ENCODE data around the gene SMAP1. TPM values are rescaled to one million over a fixed set of nuclear protein-coding genes. Genes with fewer than 3 reads are reported as not detected.

Gene SMAP1
- total and polyA plus RNA-seq, 11 donors: 10.9 to 35.1 (median 29.9) TPM

GRCh38 chr6:70821751-70822150 is 154.1 kb downstream of the SMAP1 start:
- no peak for TF ChIP-seq POLR2A (IDR thresholded peaks at IDR 0.05)
- TF ChIP-seq CTCF (IDR thresholded peaks at IDR 0.05): no peak
- Histone ChIP-seq H3K9me3 (peaks cover 0 to 9% (median 0%) of the 10 kb centered on the region in 12 donors), H3K36me3 (no peaks in the 10 kb centered on the region), H3K27me3 (no peaks in the 10 kb centered on the region), H3K4me3 (no peak overlapping the region), H3K4me1 (peaks cover 0 to 4% (median 0%) of the 10 kb centered on the region in 12 donors), H3K27ac (no peak overlapping the region)
- WGBS, 4 donors: 96 to 99% (median 97%) methylated on average over 2 of the region's 2 CpGs
- ATAC-seq: no peak
- intact Hi-C loops (cut with DNase I): no loop called here
- DNase-seq: no peak

- WGBS, 4 donors: 86 to 96% (median 94%) methylated on average over 1 of the region's 1 CpG
- TF ChIP-seq CTCF (IDR thresholded peaks at IDR 0.05): no peak
Measured at GRCh38 chr6:70823651-70824050, 156.0 kb downstream of the SMAP1 start.

GRCh38 chr6:70831427-70831826 is 163.7 kb downstream of the SMAP1 start:
- Histone ChIP-seq H3K36me3 (no peaks in the 10 kb centered on the region), H3K9me3 (peaks cover 0 to 8% (median 0%) of the 10 kb centered on the region in 12 donors), H3K27ac (no peak overlapping the region), H3K4me3 (no peak overlapping the region), H3K4me1 (peaks cover 0 to 6% (median 0%) of the 10 kb centered on the region in 12 donors), H3K27me3 (no peaks in the 10 kb centered on the region)
- ATAC-seq: no peak
- DNase-seq: no peak
- intact Hi-C loops (cut with DNase I): no loop called here
- no peak for TF ChIP-seq CTCF (IDR thresholded peaks at IDR 0.05)
- no peak for TF ChIP-seq POLR2A (IDR thresholded peaks at IDR 0.05)
- 93 to 100% (median 98%) methylated on average over 3 of the region's 3 CpGs for WGBS, 4 donors

More at GRCh38 chr6:70823651-70824050, 156.0 kb downstream of the SMAP1 start:
- peaks cover 0 to 9% (median 0%) of the 10 kb centered on the region in 12 donors for H3K9me3 ChIP-seq
- no peak overlapping the region for H3K4me3 ChIP-seq
- H3K4me1 ChIP-seq: peaks cover 0 to 4% (median 0%) of the 10 kb centered on the region in 12 donors
- no peak overlapping the region for H3K27ac ChIP-seq
- no peaks in the 10 kb centered on the region for H3K27me3 ChIP-seq
- ATAC-seq (no peak), DNase-seq (no peak)
- intact Hi-C loops (cut with DNase I): no loop called here
- no peaks in the 10 kb centered on the region for H3K36me3 ChIP-seq

GRCh38 chr6:70834520-70834919 is 166.8 kb downstream of the SMAP1 start:
- Histone ChIP-seq H3K4me1 (peaks cover 0 to 16% (median 0%) of the 10 kb centered on the region in 12 donors), H3K9me3 (peaks cover 0 to 8% (median 0%) of the 10 kb centered on the region in 12 donors), H3K27me3 (no peaks in the 10 kb centered on the region), H3K36me3 (peaks cover 0 to 6% (median 0%) of the 10 kb centered on the region in 9 donors), H3K4me3 (no peak overlapping the region), H3K27ac (no peak overlapping the region)
- WGBS, 4 donors: 24 to 63% (median 48%) methylated on average over 2 of the region's 2 CpGs
- no peak for DNase-seq
- intact Hi-C loops (cut with DNase I): no loop called here
- TF ChIP-seq CTCF (IDR thresholded peaks at IDR 0.05) (no peak), POLR2A (IDR thresholded peaks at IDR 0.05) (no peak)
- ATAC-seq: no peak

Measured in heart left ventricle (tissue), 16 donors.